Gastroesophageal sphincter (tissue), 3 donors: ENCODE results near the gene AMHR2.

ENCODE experiments used
- POLR2A ChIP-seq, 2 donors: fragments of 450-650 bp; IDR thresholded peaks; one replicate each; pipeline ENCODE4 v1.6.1; 2017; ENCODE audit warnings: antibody characterized with exemption in 2 of 2, mild to moderate bottlenecking in 2 of 2, moderate library complexity in 1 of 2
- POLR2AphosphoS5 ChIP-seq: sonication (generic); formaldehyde crosslinking; IDR thresholded peaks from one replicate; pipeline ENCODE4 v1.6.1; 2017; ENCODE audit warnings: antibody characterized with exemption
- TF ChIP-seq, protein P1 (sequence below), 4 experiments: fragments of 200-600 bp in 2 of 4; fragments of 450-650 bp in 2 of 4; sonication (generic) in 1 of 4; IDR thresholded peaks; one replicate each; pipeline ENCODE4 v1.5.1; 2017 to 2019; ENCODE audit warnings: antibody characterized with exemption in 4 of 4, mild to moderate bottlenecking in 2 of 4, moderate library complexity in 2 of 4

- TF ChIP-seq, protein P1, sequence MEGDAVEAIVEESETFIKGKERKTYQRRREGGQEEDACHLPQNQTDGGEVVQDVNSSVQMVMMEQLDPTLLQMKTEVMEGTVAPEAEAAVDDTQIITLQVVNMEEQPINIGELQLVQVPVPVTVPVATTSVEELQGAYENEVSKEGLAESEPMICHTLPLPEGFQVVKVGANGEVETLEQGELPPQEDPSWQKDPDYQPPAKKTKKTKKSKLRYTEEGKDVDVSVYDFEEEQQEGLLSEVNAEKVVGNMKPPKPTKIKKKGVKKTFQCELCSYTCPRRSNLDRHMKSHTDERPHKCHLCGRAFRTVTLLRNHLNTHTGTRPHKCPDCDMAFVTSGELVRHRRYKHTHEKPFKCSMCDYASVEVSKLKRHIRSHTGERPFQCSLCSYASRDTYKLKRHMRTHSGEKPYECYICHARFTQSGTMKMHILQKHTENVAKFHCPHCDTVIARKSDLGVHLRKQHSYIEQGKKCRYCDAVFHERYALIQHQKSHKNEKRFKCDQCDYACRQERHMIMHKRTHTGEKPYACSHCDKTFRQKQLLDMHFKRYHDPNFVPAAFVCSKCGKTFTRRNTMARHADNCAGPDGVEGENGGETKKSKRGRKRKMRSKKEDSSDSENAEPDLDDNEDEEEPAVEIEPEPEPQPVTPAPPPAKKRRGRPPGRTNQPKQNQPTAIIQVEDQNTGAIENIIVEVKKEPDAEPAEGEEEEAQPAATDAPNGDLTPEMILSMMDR (IDR thresholded peaks at IDR 0.05) = no peak
- TF ChIP-seq POLR2A (IDR thresholded peaks at IDR 0.05) (no peak), POLR2AphosphoS5 (no peak)
Observed at GRCh38 chr12:53456654-53457366, 33.2 kb downstream of the AMHR2 start.
